ENCODE results near the gene TCEAL2. TPM values are rescaled to one million over a fixed set of nuclear protein-coding genes. Genes with fewer than 3 reads are reported as not detected.

Gene TCEAL2
- total and polyA plus RNA-seq, 2 of the 4 experiments (the other 2 are of a cell fraction), result not detected

DNA sequence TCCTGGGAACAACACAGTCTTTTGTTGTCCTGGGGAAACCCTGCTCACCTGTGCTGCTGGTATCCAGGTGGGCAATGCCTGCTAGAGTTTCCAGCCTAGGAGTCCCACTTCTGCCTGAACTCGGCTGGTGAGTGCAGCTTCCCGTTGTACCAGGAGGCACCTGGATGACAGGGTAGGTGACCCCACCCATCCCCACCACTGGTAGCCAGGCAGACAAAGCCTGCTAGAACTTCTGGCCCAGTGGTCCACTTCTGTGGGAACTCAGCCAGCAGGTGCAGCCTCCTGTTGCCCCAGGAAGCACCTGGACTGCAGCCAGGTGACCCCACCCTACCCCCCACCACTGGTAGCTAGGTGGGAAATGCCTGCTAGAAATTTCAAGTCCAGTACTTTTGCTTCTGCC is 9.7 kb upstream of the TCEAL2 start:
- CTCF ChIA-PET, result no interaction called here
- Histone ChIP-seq H3K4ac (ENCODE audit: low read depth, low read length) (no peak overlapping the region), H3K27me3 (ENCODE audit: control insufficient read depth, insufficient read depth, low read length) (no peaks in the 10 kb centered on the region), H3K9ac (ENCODE audit: low read depth, low read length) (no peak overlapping the region), H2BK5ac (ENCODE audit: low read depth, low read length, poor library complexity, severe bottlenecking) (no peak overlapping the region), H3K27ac (ENCODE audit: insufficient read depth, low read length) (no peak overlapping the region), H2BK20ac (ENCODE audit: low read depth, low read length) (no peak overlapping the region), H3K18ac (ENCODE audit: low read depth, low read length) (no peak overlapping the region), H3K14ac (replicated peaks; ENCODE audit: low read depth, low read length) (no peak overlapping the region), H3K4me1 (ENCODE audit: control insufficient read depth, insufficient read depth, low read length) (no peaks in the 10 kb centered on the region), H3K9me1 (ENCODE audit: insufficient read depth, low read length) (no peaks in the 10 kb centered on the region), H4K5ac (ENCODE audit: low read depth, low read length) (no peak overlapping the region), H2BK120ac (ENCODE audit: low read depth, low read length) (no peak overlapping the region), H2AK5ac (ENCODE audit: low read depth, low read length) (no peak overlapping the region), H3K56ac (ENCODE audit: extremely low read depth, insufficient read depth, low read length) (no peak overlapping the region), H4K20me1 (ENCODE audit: insufficient read depth, low read length) (no peaks in the 10 kb centered on the region), H4K8ac (ENCODE audit: low read depth in 2 of 2, low read length in 2 of 2) (no peak overlapping the region), H2BK15ac (ENCODE audit: low read depth, low read length) (no peak overlapping the region), H2AK9ac (replicated peaks; ENCODE audit: low read depth, low read length, poor library complexity) (peak overlapping the region; percentile 52), H4K91ac (ENCODE audit: insufficient read depth, low read depth, low read length) (no peak overlapping the region), H3K4me2 (ENCODE audit: low read depth, low read length) (no peak overlapping the region), H3K79me1 (ENCODE audit: low read depth in 1 of 2, low read length in 2 of 2) (no peaks in the 10 kb centered on the region), H2AFZ (replicated peaks; ENCODE audit: low read length, poor library complexity) (no peak overlapping the region), H3K36me3 (ENCODE audit: control insufficient read depth, insufficient read depth, low read length) (no peaks in the 10 kb centered on the region), H3K9me3 (ENCODE audit: control insufficient read depth, insufficient read depth, low read length) (no peaks in the 10 kb centered on the region), H3K23ac (ENCODE audit: low read depth, low read length) (no peak overlapping the region), H3K4me3 (ENCODE audit: insufficient read depth, low read depth, low read length) (no peak overlapping the region)
- intact Hi-C loops (cut with micrococcal nuclease) (no loop called here), dilution Hi-C loops (cut with HindIII; ENCODE audit: low sequenced_read_pairs, unreplicated experiment) (no loop called here), in situ Hi-C loops (cut with MboI; ENCODE audit: low sequenced_read_pairs) (no loop called here)
- BruUV-seq (replicated peaks), result no TSS peak
- no peak for ATAC-seq (ENCODE audit: low read depth)
- POLR2A ChIA-PET (ENCODE audit: unreplicated experiment), result no interaction called here
- WGBS, 2 experiments (ENCODE audit: extremely low coverage in 2 of 2, insufficient read length in 1 of 2), result no CpG with 5 or more reads among the region's 2 CpGs
- no peak for TF ChIP-seq SMC3 (IDR thresholded peaks at IDR 0.05; ENCODE audit: low read depth, low read length)
- no peak for TF ChIP-seq MAFK (IDR thresholded peaks at IDR 0.05; ENCODE audit: low read depth, low read length)
- TF ChIP-seq MAZ (IDR thresholded peaks at IDR 0.05; ENCODE audit: borderline replicate concordance, low read depth, low read length), result no peak
- TF ChIP-seq, protein P1, sequence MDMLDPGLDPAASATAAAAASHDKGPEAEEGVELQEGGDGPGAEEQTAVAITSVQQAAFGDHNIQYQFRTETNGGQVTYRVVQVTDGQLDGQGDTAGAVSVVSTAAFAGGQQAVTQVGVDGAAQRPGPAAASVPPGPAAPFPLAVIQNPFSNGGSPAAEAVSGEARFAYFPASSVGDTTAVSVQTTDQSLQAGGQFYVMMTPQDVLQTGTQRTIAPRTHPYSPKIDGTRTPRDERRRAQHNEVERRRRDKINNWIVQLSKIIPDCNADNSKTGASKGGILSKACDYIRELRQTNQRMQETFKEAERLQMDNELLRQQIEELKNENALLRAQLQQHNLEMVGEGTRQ (IDR thresholded peaks at IDR 0.05; ENCODE audit: low read depth, low read length), result no peak
- no peak for TF ChIP-seq CEBPB (IDR thresholded peaks at IDR 0.05; ENCODE audit: low read depth, low read length)
- TF ChIP-seq FOS (IDR thresholded peaks at IDR 0.05; ENCODE audit: low read depth, low read length), result no peak
- no peak for TF ChIP-seq NFE2L2 (IDR thresholded peaks at IDR 0.05; ENCODE audit: low read depth, low read length)
- no peak for TF ChIP-seq RCOR1 (IDR thresholded peaks at IDR 0.05; ENCODE audit: insufficient replicate concordance, low read length)
- TF ChIP-seq, protein P2, sequence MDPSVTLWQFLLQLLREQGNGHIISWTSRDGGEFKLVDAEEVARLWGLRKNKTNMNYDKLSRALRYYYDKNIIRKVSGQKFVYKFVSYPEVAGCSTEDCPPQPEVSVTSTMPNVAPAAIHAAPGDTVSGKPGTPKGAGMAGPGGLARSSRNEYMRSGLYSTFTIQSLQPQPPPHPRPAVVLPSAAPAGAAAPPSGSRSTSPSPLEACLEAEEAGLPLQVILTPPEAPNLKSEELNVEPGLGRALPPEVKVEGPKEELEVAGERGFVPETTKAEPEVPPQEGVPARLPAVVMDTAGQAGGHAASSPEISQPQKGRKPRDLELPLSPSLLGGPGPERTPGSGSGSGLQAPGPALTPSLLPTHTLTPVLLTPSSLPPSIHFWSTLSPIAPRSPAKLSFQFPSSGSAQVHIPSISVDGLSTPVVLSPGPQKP (IDR thresholded peaks at IDR 0.05; ENCODE audit: borderline replicate concordance, low read depth, low read length), result no peak
- TF ChIP-seq MXI1 (IDR thresholded peaks at IDR 0.05; ENCODE audit: borderline replicate concordance, low read depth, low read length), result no peak
- no peak for TF ChIP-seq POLR2A (IDR thresholded peaks at IDR 0.05; ENCODE audit: low read depth, low read length)
- no peak for TF ChIP-seq RFX5 (IDR thresholded peaks at IDR 0.05; ENCODE audit: low read depth, low read length)
- TF ChIP-seq BHLHE40 (IDR thresholded peaks at IDR 0.05; ENCODE audit: low read depth, low read length), result no peak
- TF ChIP-seq, protein P3, sequence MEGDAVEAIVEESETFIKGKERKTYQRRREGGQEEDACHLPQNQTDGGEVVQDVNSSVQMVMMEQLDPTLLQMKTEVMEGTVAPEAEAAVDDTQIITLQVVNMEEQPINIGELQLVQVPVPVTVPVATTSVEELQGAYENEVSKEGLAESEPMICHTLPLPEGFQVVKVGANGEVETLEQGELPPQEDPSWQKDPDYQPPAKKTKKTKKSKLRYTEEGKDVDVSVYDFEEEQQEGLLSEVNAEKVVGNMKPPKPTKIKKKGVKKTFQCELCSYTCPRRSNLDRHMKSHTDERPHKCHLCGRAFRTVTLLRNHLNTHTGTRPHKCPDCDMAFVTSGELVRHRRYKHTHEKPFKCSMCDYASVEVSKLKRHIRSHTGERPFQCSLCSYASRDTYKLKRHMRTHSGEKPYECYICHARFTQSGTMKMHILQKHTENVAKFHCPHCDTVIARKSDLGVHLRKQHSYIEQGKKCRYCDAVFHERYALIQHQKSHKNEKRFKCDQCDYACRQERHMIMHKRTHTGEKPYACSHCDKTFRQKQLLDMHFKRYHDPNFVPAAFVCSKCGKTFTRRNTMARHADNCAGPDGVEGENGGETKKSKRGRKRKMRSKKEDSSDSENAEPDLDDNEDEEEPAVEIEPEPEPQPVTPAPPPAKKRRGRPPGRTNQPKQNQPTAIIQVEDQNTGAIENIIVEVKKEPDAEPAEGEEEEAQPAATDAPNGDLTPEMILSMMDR (conservative IDR thresholded peaks at IDR 0.05; ENCODE audit: low read depth, low read length), result no peak
- no peak for TF ChIP-seq CHD1 (IDR thresholded peaks at IDR 0.05; ENCODE audit: low read depth, low read length)
- TF ChIP-seq RAD21 (IDR thresholded peaks at IDR 0.05; ENCODE audit: low read length), result no peak
- DNase-seq, result no peak
